Right cardiac atrium (tissue), 5 donors: ENCODE measurements around the gene CCNB1. TPM values are rescaled to one million over a fixed set of nuclear protein-coding genes. Genes with fewer than 3 reads are reported as not detected.
"Not testable (repeated sequence)": the region's sequence is repeated elsewhere in the genome, so short reads cannot be mapped to it uniquely, and the experiment has no call there.

Experiments
- ATAC-seq, 2 donors: fragments of 200-7000 bp; cut with Tn5 transposase; one replicate each; pipeline versions ENCODE4 v1.8.0 to v1.9.1; 2020; ENCODE audit warnings: moderate library complexity in 2 of 2, mild to moderate bottlenecking in 1 of 2
- DNase-seq, 3 donors: peaks; one replicate each; pipeline ENCODE4 v3.0.0-alpha.2; 2020
- H3K27ac ChIP-seq: one replicate; pipeline ENCODE4 v1.5.1; 2013; ENCODE audit warnings: mild to moderate bottlenecking, low read length, control low read depth, moderate library complexity
- H3K27me3 ChIP-seq: one replicate; pipeline ENCODE4 v1.6.1; 2013; ENCODE audit not compliant: control insufficient read depth, insufficient read depth
- H3K4me1 ChIP-seq: one replicate; pipeline ENCODE4 v1.6.1; 2013; ENCODE audit warnings: low read length; ENCODE audit not compliant: control insufficient read depth, insufficient read depth
- H3K4me3 ChIP-seq: one replicate; pipeline ENCODE4 v1.5.1; 2013; ENCODE audit warnings: low read length, control low read depth
- H3K9me3 ChIP-seq: one replicate; pipeline ENCODE4 v1.6.1; 2013; ENCODE audit warnings: low read length; ENCODE audit not compliant: control insufficient read depth
- WGBS: extraction: QIAGEN DNeasy Blood & Tissue Kit; methylation state at CpG from one replicate; pipeline ENCODE4 v1.1.7; 2013; 5-methylcytosine and 5-hydroxymethylcytosine counted together
- intact Hi-C, 4 donors: fragments of 100-400 bp; cut with DNase I; formaldehyde crosslinking; loops; one replicate each; pipeline versions ENCODE4 v1.11.0 to v1.14.0; 2022 to 2023
- polyA plus RNA-seq: library from polyadenylated mRNA; stranded (reverse); fragments of 200-250 nt; gene quantifications from one replicate; pipeline ENCODE4 v1.2.3, GENCODE V29; 2013
- total RNA-seq, 4 donors: library from RNA; stranded (reverse); fragmentation: NEBNext Ultra II Directional; extraction: Animal tissue kit (Norgen Biotek cat#: 25700); gene quantifications; one replicate each; pipeline ENCODE4 v1.2.1, GENCODE V29; 2021
- donor health status: healthy with polysubstance abuse.
- donor health status: DM: no; HTN: yes; CAD: no.
- donor health status: DM: no; HTN: no; CAD: no.
- donor health status: DM: no; HTN: yes; CAD: no; lungs with severe emphysema.
- donor health status: DM: yes; HTN: yes; CAD: no.

CCNB1 gene
- total and polyA plus RNA-seq, 5 donors, result 1.4 to 6.4 (median 3.5) TPM

- ATAC-seq, DNase-seq: not testable (repeated sequence)
These were observed 14.8 kb downstream of the CCNB1 start for GRCh38 chr5:69181659-69182293.

GRCh38 chr5:69184621-69185020 lies 17.7 kb downstream of the CCNB1 start:
- WGBS, result 79% methylated on average over 1 of the region's 1 CpG
- DNase-seq, result no peak

More at GRCh38 chr5:69181659-69182293, 14.8 kb downstream of the CCNB1 start:
- H3K27me3 ChIP-seq, H3K4me1 ChIP-seq, H3K4me3 ChIP-seq, intact Hi-C loops, H3K9me3 ChIP-seq, H3K27ac ChIP-seq: not testable (repeated sequence)
- 92% methylated on average over 15 of the region's 15 CpGs for WGBS

GRCh38 chr5:69187342-69187741 lies 20.4 kb downstream of the CCNB1 start:
- intact Hi-C loops, result no loop called here
- no peaks in the 10 kb centered on the region for H3K9me3 ChIP-seq
- H3K27me3 ChIP-seq, result no peaks in the 10 kb centered on the region
- DNase-seq (no peak), ATAC-seq (no peak)
- H3K27ac ChIP-seq, result no peak overlapping the region
- WGBS, result 91% methylated on average over 2 of the region's 2 CpGs
- no peak overlapping the region for H3K4me3 ChIP-seq
- no peaks in the 10 kb centered on the region for H3K4me1 ChIP-seq

More at GRCh38 chr5:69184621-69185020, 17.7 kb downstream of the CCNB1 start:
- H3K27ac ChIP-seq, result no peak overlapping the region
- intact Hi-C loops, result no loop called here
- no peaks in the 10 kb centered on the region for H3K27me3 ChIP-seq
- no peak for ATAC-seq
- H3K4me3 ChIP-seq, result no peak overlapping the region
- H3K9me3 ChIP-seq, result no peaks in the 10 kb centered on the region
- H3K4me1 ChIP-seq, result no peaks in the 10 kb centered on the region

- no peaks in the 10 kb centered on the region for H3K27me3 ChIP-seq
- no peaks in the 10 kb centered on the region for H3K4me1 ChIP-seq
- 24% methylated on average over 8 of the region's 8 CpGs for WGBS
- H3K27ac ChIP-seq, result peak overlapping the region; percentile 70
- DNase-seq (no peak), ATAC-seq (no peak)
- no peaks in the 10 kb centered on the region for H3K9me3 ChIP-seq
- peak overlapping the region; percentile 83 for H3K4me3 ChIP-seq
- intact Hi-C loops, result no loop called here
These were observed 21.8 kb downstream of the CCNB1 start for GRCh38 chr5:69188811-69189161.

GRCh38 chr5:69189162-69190086 lies 22.5 kb downstream of the CCNB1 start, which contains the start of gene CENPH:
CENPH (plus strand) TSS chr5:69189583; CDS start chr5:69189635, 52 bp downstream.
- Histone ChIP-seq H3K4me3 (peak within 1 kb of the TSS; percentile 83), H3K27me3 (no peaks in the 10 kb centered on the region), H3K9me3 (no peaks in the 10 kb centered on the region), H3K4me1 (no peaks in the 10 kb centered on the region), H3K27ac (peak within 1 kb of the TSS; percentile 70)
- WGBS, result under 1% methylated on average over 55 of the region's 55 CpGs
- DNase-seq (peak; percentile 89 to 96 (median 96)), ATAC-seq (peak; percentile 99)
- intact Hi-C loops, result no loop called here

GRCh38 chr5:69202497-69202896 lies 35.5 kb downstream of the CCNB1 start:
- Histone ChIP-seq H3K4me3 (no peak overlapping the region), H3K4me1 (no peaks in the 10 kb centered on the region), H3K9me3 (no peaks in the 10 kb centered on the region), H3K27ac (no peak overlapping the region), H3K27me3 (no peaks in the 10 kb centered on the region)
- intact Hi-C loops, result no loop called here
- ATAC-seq (no peak), DNase-seq (no peak)
- 88% methylated on average over 1 of the region's 1 CpG for whole genome bisulfite sequencing

GRCh38 chr5:69206528-69207190 lies 39.7 kb downstream of the CCNB1 start:
- Histone ChIP-seq H3K27me3 (no peaks in the 10 kb centered on the region), H3K9me3 (no peaks in the 10 kb centered on the region), H3K4me3 (no peak overlapping the region), H3K27ac (no peak overlapping the region), H3K4me1 (no peaks in the 10 kb centered on the region)
- intact Hi-C loops, result no loop called here
- WGBS, result 98% methylated on average over 5 of the region's 5 CpGs
- no peak for ATAC-seq
- no peak for DNase-seq

GRCh38 chr5:69209602-69210001 lies 42.7 kb downstream of the CCNB1 start:
- Histone ChIP-seq H3K27ac (no peak overlapping the region), H3K27me3 (no peaks in the 10 kb centered on the region), H3K4me1 (no peaks in the 10 kb centered on the region), H3K9me3 (no peaks in the 10 kb centered on the region), H3K4me3 (no peak overlapping the region)
- intact Hi-C loops, result no loop called here
- ATAC-seq (no peak), DNase-seq (no peak)
- 67% methylated on average over 2 of the region's 2 CpGs for WGBS

GRCh38 chr5:69211200-69211599 lies 44.2 kb downstream of the CCNB1 start:
- ATAC-seq, result no peak
- H3K27me3 ChIP-seq, result no peaks in the 10 kb centered on the region

GRCh38 chr5:69212022-69212421 lies 45.1 kb downstream of the CCNB1 start:
- H3K4me3 ChIP-seq, result no peak overlapping the region
- no peak for DNase-seq

More at GRCh38 chr5:69211200-69211599, 44.2 kb downstream of the CCNB1 start:
- WGBS, result 84% methylated on average over 2 of the region's 2 CpGs
- intact Hi-C loops, result no loop called here
- no peaks in the 10 kb centered on the region for H3K4me1 ChIP-seq
- H3K27ac ChIP-seq, result no peak overlapping the region
- H3K4me3 ChIP-seq, result no peak overlapping the region
- H3K9me3 ChIP-seq, result no peaks in the 10 kb centered on the region
- DNase-seq, result no peak

More at GRCh38 chr5:69212022-69212421, 45.1 kb downstream of the CCNB1 start:
- 89% methylated on average over 2 of the region's 2 CpGs for WGBS
- no peak for ATAC-seq
- Histone ChIP-seq H3K27me3 (no peaks in the 10 kb centered on the region), H3K27ac (no peak overlapping the region), H3K4me1 (no peaks in the 10 kb centered on the region), H3K9me3 (no peaks in the 10 kb centered on the region)
- intact Hi-C loops, result no loop called here
